ENCODE data around the gene HPD. TPM values are rescaled to one million over a fixed set of nuclear protein-coding genes. Genes with fewer than 3 reads are reported as not detected.
A peak's percentile ranks its signal among the peaks of the same experiment; 100 is the strongest.

Gene HPD
- total RNA-seq, 1 experiment from 2014 or later, result 0.20 TPM

DNA sequence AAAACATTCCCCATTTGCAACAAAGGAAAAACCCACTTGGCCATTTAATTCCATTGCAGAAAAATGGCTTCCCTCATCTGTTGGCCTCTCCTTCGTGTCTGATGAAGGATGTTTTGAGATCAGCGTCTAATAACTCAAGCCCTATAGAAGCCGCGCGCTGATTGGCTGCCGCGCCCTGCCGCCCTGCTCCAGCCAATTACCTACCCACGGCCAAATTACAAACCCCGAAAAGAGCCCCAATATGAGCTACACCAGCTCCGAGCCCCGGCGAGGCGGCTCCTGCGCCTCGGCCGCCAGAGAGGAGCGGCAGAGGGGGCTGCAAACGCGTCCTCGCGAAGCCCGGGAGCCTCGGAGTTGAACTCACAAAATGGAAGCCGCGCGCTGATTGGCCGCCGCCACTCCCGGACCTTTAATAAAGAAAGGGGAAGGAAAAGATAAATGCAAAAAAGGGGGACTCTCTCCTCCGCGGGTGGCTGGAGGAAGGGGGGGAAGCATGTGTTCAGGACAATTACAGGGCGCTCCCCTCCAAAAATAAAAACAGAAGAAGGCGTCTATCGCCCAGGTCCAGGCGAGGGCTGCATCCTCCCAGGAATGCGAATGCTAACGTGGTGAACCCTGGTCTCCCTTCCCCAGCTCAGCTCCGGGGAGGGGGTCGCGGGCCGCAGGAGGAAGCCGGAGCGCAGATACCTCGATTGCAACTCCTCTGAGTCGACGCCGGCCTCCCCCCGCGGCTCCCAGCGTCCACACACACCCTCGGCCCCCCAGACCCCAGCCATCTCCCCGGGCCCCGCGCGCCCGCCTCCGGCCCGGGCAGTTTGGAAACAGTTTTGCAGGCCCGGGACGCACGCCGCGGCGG, 55.6 kb downstream of the HPD start:
- Mint-ChIP-seq H3K9me3 (ENCODE audit: unreplicated experiment) (no peaks in the 10 kb centered on the region), H3K36me3 (ENCODE audit: insufficient read depth, unreplicated experiment) (peaks cover 57% of the 10 kb centered on the region), H3K27me3 (ENCODE audit: insufficient read depth, unreplicated experiment) (no peaks in the 10 kb centered on the region), H3K4me3 (ENCODE audit: unreplicated experiment) (peak overlapping the region; percentile 81), H3K27ac (ENCODE audit: unreplicated experiment) (peak overlapping the region; percentile 96), H3K4me1 (ENCODE audit: low read depth, unreplicated experiment) (peaks cover 20% of the 10 kb centered on the region)
- TF ChIP-seq CTCF (IDR thresholded peaks at IDR 0.05; ENCODE audit: insufficient read depth in 1 of 2, low read depth in 1 of 2, low read length in 1 of 2, severe bottlenecking in 1 of 2, unreplicated experiment in 1 of 2), result no peak
- Histone ChIP-seq H3K4me3 (ENCODE audit: low read depth, low read length) (peak overlapping the region; percentile 80), H3K27me3 (replicated peaks; ENCODE audit: control insufficient read depth, insufficient read depth, low read length) (no peaks in the 10 kb centered on the region), H3K4me1 (peaks cover 19% of the 10 kb centered on the region), H3K36me3 (ENCODE audit: control insufficient read depth, insufficient read depth, low read length) (no peaks in the 10 kb centered on the region; the same call in 1 of the 2 replicates), H3K9me3 (no peaks in the 10 kb centered on the region)
- peak; percentile 92 to 95 for DNase-seq
- POLR2A ChIA-PET, result interaction anchor here (0.5 to 2.0 kb wide), 10 partner anchors 9 to 423 kb away, joined by 3 to 19 read pairs (median 8); partner anchors contain the start of genes DIABLO, PSMD9, RHOF and TMEM120B
- intact Hi-C loops (cut with micrococcal nuclease; ENCODE audit: unreplicated experiment), result loop anchor here (10.0 kb wide), 1 partner anchor 732 kb away; no protein-coding TSS in a partner anchor
- CTCF ChIA-PET, result interaction anchor here (0.7 to 3.1 kb wide), 5 partner anchors 9 to 177 kb away, joined by 3 to 46 read pairs (median 5); partner anchors contain the start of gene RHOF
- TSS peak; percentile 19 for BruUV-seq (replicated peaks)

- Histone ChIP-seq H3K9me3 (no peaks in the 10 kb centered on the region), H3K4me3 (ENCODE audit: low read depth, low read length) (peak overlapping the region; percentile 80), H3K4me1 (peaks cover 25% of the 10 kb centered on the region), H3K36me3 (ENCODE audit: control insufficient read depth, insufficient read depth, low read length) (no peaks in the 10 kb centered on the region; the same call in 1 of the 2 replicates), H3K27me3 (replicated peaks; ENCODE audit: control insufficient read depth, insufficient read depth, low read length) (no peaks in the 10 kb centered on the region)
- no peaks in the 10 kb centered on the region for H3K9me3 Mint-ChIP-seq (ENCODE audit: unreplicated experiment)
- no peak for TF ChIP-seq CTCF (IDR thresholded peaks at IDR 0.05; ENCODE audit: insufficient read depth in 1 of 2, low read depth in 1 of 2, low read length in 1 of 2, severe bottlenecking in 1 of 2, unreplicated experiment in 1 of 2)
- TSS peak; percentile 90 for BruUV-seq (replicated peaks)
- peak overlapping the region; percentile 96 for H3K27ac Mint-ChIP-seq (ENCODE audit: unreplicated experiment)
- peaks cover 59% of the 10 kb centered on the region for H3K36me3 Mint-ChIP-seq (ENCODE audit: insufficient read depth, unreplicated experiment)
- intact Hi-C loops (cut with micrococcal nuclease; ENCODE audit: unreplicated experiment), result loop anchor here (10.0 kb wide), 1 partner anchor 732 kb away; no protein-coding TSS in a partner anchor
- POLR2A ChIA-PET, result interaction anchor here (0.9 to 2.2 kb wide), 7 partner anchors 9 to 423 kb away, joined by 3 to 17 read pairs (median 10); partner anchors contain the start of genes DIABLO, PSMD9, RHOF and TMEM120B
- peak overlapping the region; percentile 81 for H3K4me3 Mint-ChIP-seq (ENCODE audit: unreplicated experiment)
- H3K27me3 Mint-ChIP-seq (ENCODE audit: insufficient read depth, unreplicated experiment), result no peaks in the 10 kb centered on the region
- DNase-seq, result no peak
- CTCF ChIA-PET, result interaction anchor here (0.7 to 3.1 kb wide), 5 partner anchors 9 to 177 kb away, joined by 3 to 46 read pairs (median 5); partner anchors contain the start of gene RHOF
- peaks cover 23% of the 10 kb centered on the region for H3K4me1 Mint-ChIP-seq (ENCODE audit: low read depth, unreplicated experiment)
Observed at GRCh38 chr12:121802485-121802842, 56.2 kb downstream of the HPD start.

Data from Caco-2 (cell line).